LNCaP clone FGC (cell line): ENCODE data around the gene FBXW7.

Source experiments
- DNase-seq: peaks from one replicate; pipeline ENCODE4 v3.0.0-alpha.2; 2011; ENCODE audit warnings: low read depth
- H3K4me3 ChIP-seq: 2 replicates; pipeline ENCODE4 v1.5.1; 2011; ENCODE audit warnings: mild to moderate bottlenecking, low read depth, low read length, control low read depth
- CTCF ChIP-seq: IDR thresholded peaks from 2 replicates; pipeline ENCODE4 v1.5.1; 2012; ENCODE audit warnings: mild to moderate bottlenecking; ENCODE audit not compliant: control insufficient read depth, insufficient read depth; ENCODE audit errors: extremely low read depth

The FBXW7 gene

GRCh38 chr4:152448038-152448707, 87.7 kb downstream of the FBXW7 start:
- TF ChIP-seq CTCF: no peak
- no peak for DNase-seq
- no peak overlapping the region for H3K4me3 ChIP-seq

GRCh38 chr4:152443859-152444258, 92.0 kb downstream of the FBXW7 start:
- DNase-seq: no peak
- TF ChIP-seq CTCF: no peak
- no peak overlapping the region for H3K4me3 ChIP-seq

- no peak overlapping the region for H3K4me3 ChIP-seq
- TF ChIP-seq CTCF: no peak
- DNase-seq: no peak
Observed at GRCh38 chr4:152437561-152437960, 98.3 kb downstream of the FBXW7 start.

- DNase-seq: no peak
- H3K4me3 ChIP-seq: no peak overlapping the region
- no peak for TF ChIP-seq CTCF
Observed at GRCh38 chr4:152436384-152436783, 99.5 kb downstream of the FBXW7 start.

GRCh38 chr4:152434011-152434410, 101.9 kb downstream of the FBXW7 start:
- no peak overlapping the region for H3K4me3 ChIP-seq
- no peak for TF ChIP-seq CTCF
- no peak for DNase-seq

GRCh38 chr4:152431784-152432183, 104.1 kb downstream of the FBXW7 start:
- TF ChIP-seq CTCF: no peak
- H3K4me3 ChIP-seq: no peak overlapping the region
- no peak for DNase-seq

GRCh38 chr4:152431291-152431690, 104.6 kb downstream of the FBXW7 start:
- no peak overlapping the region for H3K4me3 ChIP-seq
- TF ChIP-seq CTCF: no peak
- DNase-seq: no peak
